HCT116 (cell line): ENCODE results near the gene WSCD2. TPM values are rescaled to one million over a fixed set of nuclear protein-coding genes. Genes with fewer than 3 reads are reported as not detected.

Experiments
- ATAC-seq: fragments of 200-7000 bp; cut with Tn5 transposase; 2 replicates; pipeline ENCODE4 v1.9.1; 2020; ENCODE audit warnings: mild to moderate bottlenecking, moderate library complexity
- BruUV-seq: library from RNA; stranded (reverse); fragments of 400-500 nt; replicated peaks from 2 replicates; lab custom pipeline; 2021; lab: Mats Ljungman, UMichigan
- CTCF ChIA-PET: fragments of 300-600 bp; sonication (Branson Sonifier 250); formaldehyde crosslinking; loops from one replicate; lab custom pipeline; 2021; ENCODE audit warnings: antibody characterized with exemption; lab: Charles Lee
- POLR2A ChIA-PET: fragments of 300-600, 350-600 bp; sonication (Branson Sonifier 250); formaldehyde crosslinking; loops from one replicate; lab custom pipeline; 2021; ENCODE audit warnings: antibody characterized with exemption; lab: Charles Lee
- RAD21 ChIA-PET, 2 experiments: fragments of 300-600 bp; sonication (Branson Sonifier 250); formaldehyde crosslinking; loops; one replicate each; lab custom pipeline; 2023; ENCODE audit warnings: low total read pairs in 2 of 2; ENCODE audit not compliant: uncharacterized antibody in 2 of 2, unreplicated experiment in 2 of 2, low non-redundant PET in 1 of 2; lab: Charles Lee
- DNase-seq: peaks from one replicate; pipeline ENCODE4 v3.0.0-alpha.2; 2010; ENCODE audit warnings: low read depth, low spot score
- H2AFZ ChIP-seq: fragments of 200-600 bp; shearing (Covaris generic), sonication (generic); 2 replicates; pipeline ENCODE4 v1.6.1; 2017; ENCODE audit warnings: low read depth, mixed run types, mixed read lengths, antibody characterized with exemption, low read length; ENCODE audit not compliant: poor library complexity, severe bottlenecking
- H3K27ac ChIP-seq: 2 replicates; pipeline ENCODE4 v1.5.1; 2012; ENCODE audit warnings: low read depth, low read length
- H3K27me3 ChIP-seq: fragments of 200-600 bp; sonication (generic); 2 replicates; pipeline ENCODE4 v1.6.1; 2016; ENCODE audit warnings: mixed run types, low read length, mixed read lengths; ENCODE audit not compliant: insufficient read depth
- H3K36me3 ChIP-seq, 2 experiments: fragments of 200-500 bp in 1 of 2; fragments of 200-600 bp in 1 of 2; sonication (Bioruptor generic) in 1 of 2; sonication (generic) in 1 of 2; 2 replicates each; pipeline versions ENCODE4 v1.5.1 to v1.6.1; 2014 to 2016; ENCODE audit warnings: low read length in 2 of 2, inconsistent platforms in 1 of 2, mixed read lengths in 1 of 2, mixed run types in 1 of 2; ENCODE audit not compliant: insufficient read depth in 2 of 2, control insufficient read depth in 1 of 2
- H3K4me1 ChIP-seq, 2 experiments: fragments of 200-600 bp in 1 of 2; sonication (generic) in 1 of 2; 2 replicates each; pipeline versions ENCODE4 v1.5.1 to v1.6.1; 2012 to 2017; ENCODE audit warnings: low read length in 2 of 2, inconsistent platforms in 1 of 2, mild to moderate bottlenecking in 1 of 2, mixed read lengths in 1 of 2, mixed run types in 1 of 2, moderate library complexity in 1 of 2; ENCODE audit not compliant: insufficient read depth in 2 of 2, control insufficient read depth in 1 of 2
- H3K4me2 ChIP-seq: fragments of 200-600 bp; sonication (generic); 2 replicates; pipeline ENCODE4 v1.6.1; 2017; ENCODE audit warnings: mixed run types, low read length, mixed read lengths
- H3K4me3 ChIP-seq, 2 experiments: fragments of 200-600 bp in 1 of 2; sonication (generic) in 1 of 2; replicated peaks in 1 of 2; 2 replicates each; pipeline ENCODE4 v1.5.1; 2011 to 2016; ENCODE audit warnings: low read length in 2 of 2, control low read depth in 1 of 2, low read depth in 1 of 2, mild to moderate bottlenecking in 1 of 2, mixed read lengths in 1 of 2, mixed run types in 1 of 2
- H3K79me2 ChIP-seq: fragments of 200-600 bp; sonication (generic); 2 replicates; pipeline ENCODE4 v1.6.1; 2017; ENCODE audit warnings: mild to moderate bottlenecking, mixed run types, low read length, moderate library complexity, mixed read lengths; ENCODE audit not compliant: insufficient read depth
- H3K9ac ChIP-seq: fragments of 200-600 bp; sonication (generic); 2 replicates; pipeline ENCODE4 v1.6.1; 2016; ENCODE audit warnings: low read length, mixed read lengths
- H3K9me2 ChIP-seq: fragments of 200-600 bp; sonication (generic), shearing (Covaris generic); 2 replicates; pipeline ENCODE4 v1.6.1; 2017; ENCODE audit warnings: mixed run types, mild to moderate bottlenecking, moderate library complexity; ENCODE audit not compliant: insufficient read depth
- H3K9me3 ChIP-seq, 2 experiments: fragments of 200-500 bp in 1 of 2; fragments of 200-600 bp in 1 of 2; sonication (Bioruptor generic) in 1 of 2; sonication (generic) in 1 of 2; 2 replicates each; pipeline ENCODE4 v1.6.1; 2014 to 2017; ENCODE audit warnings: low read length in 2 of 2, mixed read lengths in 2 of 2, inconsistent platforms in 1 of 2, low read depth in 1 of 2, mild to moderate bottlenecking in 1 of 2, mixed run types in 1 of 2, moderate library complexity in 1 of 2; ENCODE audit not compliant: control insufficient read depth in 1 of 2, insufficient read depth in 1 of 2
- H4K20me1 ChIP-seq: fragments of 200-600 bp; sonication (generic), shearing (Covaris generic); 2 replicates; pipeline ENCODE4 v1.6.1; 2017; ENCODE audit warnings: mixed run types, mild to moderate bottlenecking, moderate library complexity; ENCODE audit not compliant: insufficient read depth
- ATF3 ChIP-seq: IDR thresholded peaks from 2 replicates; pipeline ENCODE4 v1.6.1; 2012
- CEBPB ChIP-seq: IDR thresholded peaks from 2 replicates; pipeline ENCODE4 v1.6.1; 2012; ENCODE audit warnings: low read depth
- CTCF ChIP-seq, 3 experiments: fragments of 200-600 bp in 1 of 3; sonication (generic) in 1 of 3; IDR thresholded peaks in 2 of 3; conservative IDR thresholded peaks in 1 of 3; 2 replicates each; pipeline ENCODE4 v1.5.1; 2012 to 2017; ENCODE audit warnings: low read depth in 2 of 3, low read length in 2 of 3, antibody characterized with exemption in 1 of 3, borderline replicate concordance in 1 of 3, control low read depth in 1 of 3, mild to moderate bottlenecking in 1 of 3, mixed read lengths in 1 of 3, mixed run types in 1 of 3, moderate library complexity in 1 of 3; ENCODE audit not compliant: insufficient read depth in 1 of 3
- EGR1 ChIP-seq: IDR thresholded peaks from 2 replicates; pipeline ENCODE4 v1.6.1; 2012; ENCODE audit warnings: low read depth
- ELF1 ChIP-seq: IDR thresholded peaks from 2 replicates; pipeline ENCODE4 v1.6.1; 2012; ENCODE audit warnings: low read depth, borderline replicate concordance
- EZH2 ChIP-seq: fragments of 200-600 bp; sonication (generic); IDR thresholded peaks from 2 replicates; pipeline ENCODE4 v1.6.1; 2017; ENCODE audit warnings: antibody characterized with exemption, mixed run types
- FOSL1 ChIP-seq: IDR thresholded peaks from 2 replicates; pipeline ENCODE4 v1.6.1; 2012; ENCODE audit warnings: low read depth
- JUND ChIP-seq: IDR thresholded peaks from 2 replicates; pipeline ENCODE4 v1.6.1; 2012
- MAX ChIP-seq: IDR thresholded peaks from 2 replicates; pipeline ENCODE4 v1.6.1; 2012
- POLR2AphosphoS5 ChIP-seq: IDR thresholded peaks from 2 replicates; pipeline ENCODE4 v1.6.1; 2011; ENCODE audit warnings: mild to moderate bottlenecking, low read depth, low read length, moderate library complexity
- RAD21 ChIP-seq: IDR thresholded peaks from 2 replicates; pipeline ENCODE4 v1.6.1; 2012; ENCODE audit warnings: low read depth, mild to moderate bottlenecking
- SIN3A ChIP-seq: IDR thresholded peaks from 2 replicates; pipeline ENCODE4 v1.6.1; 2012; ENCODE audit warnings: low read depth
- SP1 ChIP-seq: IDR thresholded peaks from 2 replicates; pipeline ENCODE4 v1.6.1; 2012; ENCODE audit warnings: low read depth
- SRF ChIP-seq: IDR thresholded peaks from 2 replicates; pipeline ENCODE4 v1.6.1; 2012; ENCODE audit warnings: low read depth
- TCF7L2 ChIP-seq: IDR thresholded peaks from 2 replicates; pipeline ENCODE4 v1.7.0; 2011; ENCODE audit warnings: borderline replicate concordance, inconsistent platforms; ENCODE audit not compliant: insufficient read depth, insufficient read length; ENCODE audit errors: extremely low read depth
- YY1 ChIP-seq: IDR thresholded peaks from 2 replicates; pipeline ENCODE4 v1.6.1; 2011; ENCODE audit warnings: low read length, low read depth, moderate library complexity, mild to moderate bottlenecking; ENCODE audit not compliant: insufficient replicate concordance; ENCODE audit errors: extremely low read depth
- ZBTB33 ChIP-seq: IDR thresholded peaks from 2 replicates; pipeline ENCODE4 v1.6.1; 2011; ENCODE audit warnings: mild to moderate bottlenecking, low read length, moderate library complexity; ENCODE audit not compliant: insufficient replicate concordance; ENCODE audit errors: extremely low read depth
- ZFX ChIP-seq: fragments of 450-650 bp; IDR thresholded peaks from 2 replicates; pipeline ENCODE4 v1.6.1; 2017
- ZNF274 ChIP-seq: fragments of 200-500 bp; sonication (Bioruptor generic); IDR thresholded peaks from 2 replicates; pipeline ENCODE4 v1.6.1; 2014; ENCODE audit warnings: mild to moderate bottlenecking, low read depth, low read length, inconsistent platforms
- intact Hi-C: fragments of 100-400 bp; cut with micrococcal nuclease; formaldehyde crosslinking; loops from 2 replicates; pipeline ENCODE4 v1.10.0; 2022
- total RNA-seq: library from RNA; stranded (reverse); gene quantifications from one replicate; pipeline ENCODE4 v1.2.1, GENCODE V29; 2021; ENCODE audit not compliant: unreplicated experiment

The WSCD2 gene
- total RNA-seq, 1 experiment from 2014 or later: 0.05 TPM

GRCh38 chr12:108298761-108299275 lies 169.7 kb downstream of the WSCD2 start:
- DNase-seq: no peak
- no peak for ATAC-seq
- H3K4me2 ChIP-seq: no peak overlapping the region
- H4K20me1 ChIP-seq: no peaks in the 10 kb centered on the region
- no peak overlapping the region for H3K4me3 ChIP-seq
- ChIA-PET RAD21 (no interaction called here), CTCF (no interaction called here), POLR2A (no interaction called here)
- no peak overlapping the region for H3K9ac ChIP-seq
- H2AFZ ChIP-seq: no peak overlapping the region
- H3K9me3 ChIP-seq: no peaks in the 10 kb centered on the region
- intact Hi-C loops: no loop called here
- H3K27me3 ChIP-seq: peaks cover 25% of the 10 kb centered on the region; the same call in 1 of the 2 replicates
- no peaks in the 10 kb centered on the region for H3K36me3 ChIP-seq
- H3K79me2 ChIP-seq: no peaks in the 10 kb centered on the region
- BruUV-seq: no TSS peak
- peaks cover 12 to 20% of the 10 kb centered on the region in 2 experiments for H3K4me1 ChIP-seq
- no peak overlapping the region for H3K27ac ChIP-seq
- no peaks in the 10 kb centered on the region for H3K9me2 ChIP-seq
- TF ChIP-seq EZH2: no peak
- no peak for TF ChIP-seq ATF3
- no peak for TF ChIP-seq TCF7L2
- TF ChIP-seq CEBPB: no peak
- TF ChIP-seq SRF: no peak
- no peak for TF ChIP-seq POLR2AphosphoS5
- TF ChIP-seq EGR1: no peak
- TF ChIP-seq SIN3A: no peak
- TF ChIP-seq ZFX: no peak
- TF ChIP-seq YY1: no peak
- no peak for TF ChIP-seq MAX
- TF ChIP-seq CTCF (IDR thresholded peaks at IDR 0.05 in 2 of 3, conservative IDR thresholded peaks at IDR 0.05 in 1 of 3; ENCODE audit: borderline replicate concordance in 1 of 3, insufficient read depth in 1 of 3, low read depth in 2 of 3, low read length in 2 of 3): no peak
- no peak for TF ChIP-seq FOSL1
- no peak for TF ChIP-seq RAD21
- TF ChIP-seq JUND: no peak
- TF ChIP-seq ZNF274: no peak
- TF ChIP-seq SP1: no peak
- no peak for TF ChIP-seq ELF1
- TF ChIP-seq ZBTB33: no peak
